GM12891 (cell line): Measurements from ENCODE around the gene DNM3.

ENCODE experiments used
- PAX5 ChIP-seq: IDR thresholded peaks from 2 replicates; pipeline ENCODE4 v1.6.1; 2011; ENCODE audit warnings: low read length, moderate library complexity, mild to moderate bottlenecking; ENCODE audit not compliant: insufficient read depth, severe bottlenecking
- POLR2A ChIP-seq: IDR thresholded peaks from 2 replicates; pipeline ENCODE4 v1.6.1; 2011; ENCODE audit warnings: low read depth, low read length, control low read depth
- POLR2AphosphoS5 ChIP-seq: IDR thresholded peaks from 2 replicates; pipeline ENCODE4 v1.6.1; 2011; ENCODE audit warnings: low read depth, low read length, control low read depth
- SPI1 ChIP-seq: IDR thresholded peaks from 2 replicates; pipeline ENCODE4 v1.6.1; 2011; ENCODE audit warnings: low read depth, low read length, control low read depth
- TAF1 ChIP-seq: IDR thresholded peaks from 2 replicates; pipeline ENCODE4 v1.6.1; 2011; ENCODE audit warnings: low read depth, low read length, control low read depth

DNA sequence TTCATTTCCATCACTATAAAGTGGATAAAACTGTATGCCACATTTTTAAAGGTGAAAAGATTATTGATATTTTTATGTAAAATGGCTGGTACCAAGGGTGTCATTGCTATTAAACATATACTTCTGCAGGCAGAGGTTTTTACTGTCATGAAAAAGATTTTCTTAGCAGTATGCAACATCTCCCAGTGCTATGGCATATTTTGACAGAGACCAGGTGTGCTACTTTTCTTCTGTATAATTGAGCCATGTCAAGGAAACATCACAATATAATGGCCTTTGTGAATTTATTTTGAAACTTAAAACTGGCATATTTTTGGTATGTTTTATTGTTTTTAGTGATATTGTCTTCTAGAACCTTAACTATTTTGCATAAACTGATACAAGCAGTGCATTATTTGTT, 362.6 kb downstream of the DNM3 start:
- TF ChIP-seq POLR2AphosphoS5 (no peak), POLR2A (no peak), SPI1 (no peak), TAF1 (no peak), PAX5 (no peak)
